DND-41 (cell line): ENCODE measurements around the gene ADM.

Source experiments
- EZH2 ChIP-seq: IDR thresholded peaks from 3 replicates; pipeline ENCODE4 v1.6.1; 2012; ENCODE audit warnings: borderline replicate concordance, low read depth, mild to moderate bottlenecking, moderate library complexity, low read length, inconsistent platforms; ENCODE audit not compliant: severe bottlenecking
- TF ChIP-seq, protein P1 (sequence below): IDR thresholded peaks from 2 replicates; pipeline ENCODE4 v1.5.1; 2012; ENCODE audit warnings: borderline replicate concordance, low read length, moderate library complexity, mild to moderate bottlenecking; ENCODE audit not compliant: poor library complexity, severe bottlenecking; ENCODE audit errors: extremely low read depth

DNA sequence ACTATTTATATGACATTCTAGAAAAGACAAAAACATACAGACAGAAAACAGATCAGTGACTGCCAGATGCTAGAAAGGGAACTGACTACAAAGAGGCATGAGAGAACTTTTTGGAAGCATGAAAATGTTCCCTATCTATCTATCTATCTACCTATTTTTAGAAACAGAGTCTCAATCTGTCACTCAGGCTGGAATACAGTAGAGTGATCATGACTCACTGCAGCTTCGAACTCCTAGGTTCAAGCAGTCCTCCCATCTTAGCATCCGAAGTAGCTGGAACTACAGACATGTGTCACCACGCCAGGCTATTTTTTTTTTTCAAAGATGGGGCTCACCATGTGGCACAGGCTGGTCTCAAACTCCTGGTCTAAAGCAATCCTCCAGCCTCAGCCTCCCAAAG, 17.7 kb upstream of the ADM start:
- TF ChIP-seq, protein P1, sequence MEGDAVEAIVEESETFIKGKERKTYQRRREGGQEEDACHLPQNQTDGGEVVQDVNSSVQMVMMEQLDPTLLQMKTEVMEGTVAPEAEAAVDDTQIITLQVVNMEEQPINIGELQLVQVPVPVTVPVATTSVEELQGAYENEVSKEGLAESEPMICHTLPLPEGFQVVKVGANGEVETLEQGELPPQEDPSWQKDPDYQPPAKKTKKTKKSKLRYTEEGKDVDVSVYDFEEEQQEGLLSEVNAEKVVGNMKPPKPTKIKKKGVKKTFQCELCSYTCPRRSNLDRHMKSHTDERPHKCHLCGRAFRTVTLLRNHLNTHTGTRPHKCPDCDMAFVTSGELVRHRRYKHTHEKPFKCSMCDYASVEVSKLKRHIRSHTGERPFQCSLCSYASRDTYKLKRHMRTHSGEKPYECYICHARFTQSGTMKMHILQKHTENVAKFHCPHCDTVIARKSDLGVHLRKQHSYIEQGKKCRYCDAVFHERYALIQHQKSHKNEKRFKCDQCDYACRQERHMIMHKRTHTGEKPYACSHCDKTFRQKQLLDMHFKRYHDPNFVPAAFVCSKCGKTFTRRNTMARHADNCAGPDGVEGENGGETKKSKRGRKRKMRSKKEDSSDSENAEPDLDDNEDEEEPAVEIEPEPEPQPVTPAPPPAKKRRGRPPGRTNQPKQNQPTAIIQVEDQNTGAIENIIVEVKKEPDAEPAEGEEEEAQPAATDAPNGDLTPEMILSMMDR = no peak
- TF ChIP-seq EZH2 = no peak
